ENCODE measurements around the gene CACFD1.

DNA sequence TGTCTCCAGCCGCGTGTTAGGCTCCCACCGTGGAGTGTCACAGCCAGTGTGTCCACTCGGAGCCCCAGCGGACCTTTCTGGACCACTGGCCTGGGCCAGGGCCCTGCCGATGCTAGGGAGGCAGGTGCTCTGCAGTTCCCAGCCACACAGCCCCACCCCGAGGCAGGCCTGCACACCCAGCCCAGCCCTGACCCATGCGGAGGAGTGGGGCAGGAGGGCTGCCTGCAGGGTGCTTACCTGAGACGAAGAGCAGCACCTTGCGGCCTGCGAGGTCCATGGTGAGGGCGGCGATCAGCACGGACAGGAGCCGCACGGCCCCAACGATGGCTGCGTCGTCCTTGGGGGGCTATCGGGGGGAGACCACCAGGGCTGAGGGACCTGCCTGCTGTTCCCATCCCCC is 14.0 kb downstream of the CACFD1 start:
- TF ChIP-seq, protein P1, sequence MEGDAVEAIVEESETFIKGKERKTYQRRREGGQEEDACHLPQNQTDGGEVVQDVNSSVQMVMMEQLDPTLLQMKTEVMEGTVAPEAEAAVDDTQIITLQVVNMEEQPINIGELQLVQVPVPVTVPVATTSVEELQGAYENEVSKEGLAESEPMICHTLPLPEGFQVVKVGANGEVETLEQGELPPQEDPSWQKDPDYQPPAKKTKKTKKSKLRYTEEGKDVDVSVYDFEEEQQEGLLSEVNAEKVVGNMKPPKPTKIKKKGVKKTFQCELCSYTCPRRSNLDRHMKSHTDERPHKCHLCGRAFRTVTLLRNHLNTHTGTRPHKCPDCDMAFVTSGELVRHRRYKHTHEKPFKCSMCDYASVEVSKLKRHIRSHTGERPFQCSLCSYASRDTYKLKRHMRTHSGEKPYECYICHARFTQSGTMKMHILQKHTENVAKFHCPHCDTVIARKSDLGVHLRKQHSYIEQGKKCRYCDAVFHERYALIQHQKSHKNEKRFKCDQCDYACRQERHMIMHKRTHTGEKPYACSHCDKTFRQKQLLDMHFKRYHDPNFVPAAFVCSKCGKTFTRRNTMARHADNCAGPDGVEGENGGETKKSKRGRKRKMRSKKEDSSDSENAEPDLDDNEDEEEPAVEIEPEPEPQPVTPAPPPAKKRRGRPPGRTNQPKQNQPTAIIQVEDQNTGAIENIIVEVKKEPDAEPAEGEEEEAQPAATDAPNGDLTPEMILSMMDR (IDR thresholded peaks at IDR 0.05) = no peak
- no peak for TF ChIP-seq ZFX (IDR thresholded peaks at IDR 0.05; ENCODE audit: borderline replicate concordance)
